Fibroblast of pulmonary artery (primary cell): ENCODE results near the gene ASPRV1.

Experiments
- DNase-seq: peaks from one replicate; pipeline ENCODE4 v3.0.0-alpha.2; 2010; ENCODE audit warnings: low read depth
- H3K4me3 ChIP-seq: replicated peaks from 2 replicates; pipeline ENCODE4 v1.5.1; 2011; ENCODE audit warnings: low read depth, mild to moderate bottlenecking, control low read depth, low read length, moderate library complexity
- TF ChIP-seq, protein P1 (sequence below): IDR thresholded peaks from 2 replicates; pipeline ENCODE4 v1.5.1; 2011; ENCODE audit warnings: mild to moderate bottlenecking, control low read depth, low read length, inconsistent platforms; ENCODE audit errors: missing control alignments

The ASPRV1 gene

DNA sequence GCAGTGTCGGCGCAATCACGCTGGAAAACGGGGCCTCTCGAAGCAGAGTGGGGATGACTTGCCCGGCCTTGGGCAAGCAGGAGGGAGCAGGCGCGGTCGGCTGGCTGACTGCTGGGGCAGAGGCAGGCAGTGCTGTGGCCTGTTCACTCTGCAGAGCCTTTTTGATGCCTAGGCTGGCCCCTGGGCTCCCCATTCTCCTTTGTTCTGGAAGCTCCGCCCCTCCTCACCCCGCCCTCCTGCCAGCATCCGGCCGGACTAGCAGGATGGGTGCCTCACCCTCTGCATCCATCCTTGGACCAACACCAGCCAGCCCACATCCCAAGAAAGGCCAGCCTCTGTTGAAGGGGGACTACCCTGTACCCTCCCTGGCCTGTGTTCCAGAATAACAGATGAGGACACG lies at the start of gene ASPRV1:
Gene ASPRV1, minus strand, starts transcription at position 136 of the 400 bp plus-strand sequence. CDS start 195 bp downstream, outside the sequence.
- no peak within 1 kb of the TSS for H3K4me3 ChIP-seq
- DNase-seq = no peak
- TF ChIP-seq, protein P1, sequence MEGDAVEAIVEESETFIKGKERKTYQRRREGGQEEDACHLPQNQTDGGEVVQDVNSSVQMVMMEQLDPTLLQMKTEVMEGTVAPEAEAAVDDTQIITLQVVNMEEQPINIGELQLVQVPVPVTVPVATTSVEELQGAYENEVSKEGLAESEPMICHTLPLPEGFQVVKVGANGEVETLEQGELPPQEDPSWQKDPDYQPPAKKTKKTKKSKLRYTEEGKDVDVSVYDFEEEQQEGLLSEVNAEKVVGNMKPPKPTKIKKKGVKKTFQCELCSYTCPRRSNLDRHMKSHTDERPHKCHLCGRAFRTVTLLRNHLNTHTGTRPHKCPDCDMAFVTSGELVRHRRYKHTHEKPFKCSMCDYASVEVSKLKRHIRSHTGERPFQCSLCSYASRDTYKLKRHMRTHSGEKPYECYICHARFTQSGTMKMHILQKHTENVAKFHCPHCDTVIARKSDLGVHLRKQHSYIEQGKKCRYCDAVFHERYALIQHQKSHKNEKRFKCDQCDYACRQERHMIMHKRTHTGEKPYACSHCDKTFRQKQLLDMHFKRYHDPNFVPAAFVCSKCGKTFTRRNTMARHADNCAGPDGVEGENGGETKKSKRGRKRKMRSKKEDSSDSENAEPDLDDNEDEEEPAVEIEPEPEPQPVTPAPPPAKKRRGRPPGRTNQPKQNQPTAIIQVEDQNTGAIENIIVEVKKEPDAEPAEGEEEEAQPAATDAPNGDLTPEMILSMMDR = no peak

DNA sequence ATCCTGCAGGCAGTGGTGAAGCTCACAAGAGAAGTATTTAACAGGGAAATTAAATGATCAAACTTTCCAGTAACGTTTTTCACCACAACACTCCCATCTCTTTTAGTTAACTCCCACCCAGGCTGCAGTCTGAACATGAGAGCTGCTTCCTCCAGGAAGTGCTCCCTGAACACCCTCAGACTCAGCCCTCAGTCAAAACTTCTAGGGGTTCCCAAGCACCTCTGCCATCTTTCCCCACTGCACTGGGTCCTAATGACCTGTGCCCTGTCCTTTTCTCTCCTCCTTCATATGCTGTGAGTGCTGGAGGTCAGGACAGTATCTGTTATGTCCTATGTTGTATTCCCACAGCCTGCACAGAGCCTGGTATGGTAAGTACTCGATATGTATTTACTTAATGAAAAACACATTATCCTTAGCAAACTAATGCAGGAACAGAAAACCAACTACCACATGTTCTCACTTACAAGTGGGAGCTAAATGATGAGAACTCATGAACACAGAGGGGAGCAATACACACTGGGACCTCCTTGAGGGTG lies 49.2 kb upstream of the ASPRV1 start:
- DNase-seq = no peak
- TF ChIP-seq, protein P1 = no peak
- H3K4me3 ChIP-seq = no peak overlapping the region

DNA sequence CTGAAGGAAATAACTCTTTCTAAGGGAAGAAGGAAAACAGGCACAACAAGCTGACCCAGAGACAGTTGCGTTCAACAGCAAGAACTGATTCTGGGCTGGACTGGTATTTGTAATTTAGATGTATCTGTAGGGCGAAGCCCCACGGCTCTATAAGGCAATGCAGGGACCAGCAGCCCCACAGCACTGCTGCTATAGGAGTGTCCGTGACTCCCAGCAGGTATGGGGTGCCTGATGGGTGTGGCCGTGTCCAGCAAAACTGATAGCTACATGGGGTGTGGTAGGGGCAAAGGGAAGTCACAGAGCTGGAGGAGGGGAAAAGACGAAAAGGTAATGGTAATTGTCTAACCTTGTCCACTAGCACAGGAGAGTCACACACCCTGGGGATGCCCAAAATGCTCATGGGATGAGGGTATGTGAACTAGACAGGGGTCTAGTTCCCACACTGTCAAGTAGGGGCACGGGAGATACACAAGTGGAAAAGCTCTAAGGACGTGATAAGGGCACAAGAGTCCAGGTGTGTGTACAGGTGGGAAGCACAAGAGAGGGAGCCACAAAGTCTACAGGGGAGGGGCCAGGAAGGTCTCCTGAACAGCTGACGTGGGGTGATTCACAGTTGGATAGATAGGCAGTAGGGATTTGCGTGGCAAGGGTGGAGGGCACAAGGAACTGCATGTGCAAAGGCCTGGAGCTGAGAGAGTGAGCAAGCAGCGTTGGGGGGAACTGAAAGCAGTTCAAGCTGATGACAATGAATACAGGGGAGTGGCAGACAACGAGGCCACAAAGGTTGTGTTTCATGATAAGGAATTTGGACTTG lies 48.5 kb upstream of the ASPRV1 start:
- no peak for DNase-seq
- TF ChIP-seq, protein P1 = no peak
- H3K4me3 ChIP-seq = no peak overlapping the region

DNA sequence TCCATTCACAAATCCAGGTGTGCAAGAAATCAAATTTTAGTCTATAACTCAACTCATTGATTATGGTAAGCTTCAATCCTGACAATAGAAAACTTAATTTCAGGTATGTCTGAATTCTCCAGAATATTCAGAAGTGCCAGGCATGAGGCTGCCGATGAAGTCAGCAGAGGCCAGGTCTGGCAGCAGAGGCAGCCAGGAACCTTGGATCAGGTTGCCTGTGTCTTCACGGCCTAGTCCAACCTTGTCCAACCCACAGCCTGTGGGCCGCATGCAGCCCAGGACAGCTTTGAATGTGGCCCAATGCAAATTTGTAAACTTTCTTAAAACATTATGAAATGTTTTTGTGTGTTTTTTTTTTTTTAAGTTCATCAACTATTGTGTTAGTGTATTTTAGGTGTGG lies 46.9 kb upstream of the ASPRV1 start:
- TF ChIP-seq, protein P1 = no peak
- H3K4me3 ChIP-seq = no peak overlapping the region
- no peak for DNase-seq

DNA sequence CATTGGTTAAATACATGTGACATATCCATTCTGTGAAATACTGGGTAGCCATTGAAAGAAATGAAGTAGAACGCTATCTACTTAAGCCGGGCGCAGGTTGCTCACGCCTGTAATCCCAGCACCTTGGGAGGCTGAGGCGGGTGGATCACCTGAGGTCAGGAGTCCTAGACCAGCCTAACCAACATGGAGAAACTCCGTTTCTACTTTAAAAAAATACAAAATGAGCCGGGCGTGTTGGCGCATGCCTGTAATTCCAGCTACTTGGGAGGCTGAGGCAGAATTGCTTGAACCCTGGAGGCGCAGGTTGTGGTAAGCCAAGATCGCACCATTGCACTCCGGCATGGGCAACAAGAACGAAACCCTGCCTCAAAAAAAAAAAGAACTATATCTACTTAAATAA lies 45.7 kb upstream of the ASPRV1 start:
- DNase-seq = no peak
- TF ChIP-seq, protein P1 = no peak
- no peak overlapping the region for H3K4me3 ChIP-seq

DNA sequence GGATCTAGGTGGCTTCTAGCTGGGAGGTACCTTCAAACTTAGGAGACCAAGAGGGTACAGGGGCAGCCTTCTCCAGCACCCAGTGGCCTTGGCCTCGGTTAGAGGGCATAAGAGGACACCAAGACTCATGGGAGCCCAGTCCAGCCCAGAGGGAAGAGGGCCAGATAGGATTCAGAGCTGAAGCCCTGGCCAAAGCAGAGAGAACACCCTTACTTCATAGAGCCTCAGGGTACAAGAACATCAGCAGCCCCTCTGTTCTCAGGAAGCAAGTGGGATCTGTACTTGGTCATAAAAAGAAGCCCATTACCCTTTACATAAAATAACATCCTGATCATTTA lies 45.0 kb upstream of the ASPRV1 start:
- TF ChIP-seq, protein P1 = no peak
- DNase-seq = no peak
- no peak overlapping the region for H3K4me3 ChIP-seq
